OCI-M2 (cell line): ENCODE measurements around the gene TBCD.

Experiments used
- DNase-seq: peaks from one replicate; lab custom pipeline; 2025; ENCODE audit not compliant: unreplicated experiment; lab: John Stamatoyannopoulos, UW

TBCD gene

DNA sequence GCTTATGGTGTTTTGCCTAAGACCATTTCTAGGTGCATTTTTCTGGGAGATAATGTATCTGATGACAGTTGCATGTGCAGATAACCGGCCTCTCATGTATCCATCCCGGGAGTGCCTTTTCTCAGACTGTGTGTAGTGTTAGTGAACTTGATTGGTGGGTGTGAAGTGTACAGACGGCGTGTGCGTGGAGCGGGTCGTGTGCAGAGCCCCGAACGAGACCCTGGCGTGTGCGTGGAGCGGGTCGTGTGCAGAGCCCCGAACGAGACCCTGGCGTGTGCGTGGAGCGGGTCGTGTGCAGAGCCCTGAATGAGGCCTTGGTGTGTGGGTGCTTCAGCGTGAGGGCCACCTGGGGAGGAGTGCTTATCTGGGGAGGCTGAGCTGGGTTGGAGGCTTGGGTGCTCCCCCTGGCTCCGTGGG is 116.9 kb downstream of the TBCD start:
- DNase-seq, result no peak

GRCh38 chr17:82869536-82869935 is 117.7 kb downstream of the TBCD start:
- DNase-seq, result no peak

DNA sequence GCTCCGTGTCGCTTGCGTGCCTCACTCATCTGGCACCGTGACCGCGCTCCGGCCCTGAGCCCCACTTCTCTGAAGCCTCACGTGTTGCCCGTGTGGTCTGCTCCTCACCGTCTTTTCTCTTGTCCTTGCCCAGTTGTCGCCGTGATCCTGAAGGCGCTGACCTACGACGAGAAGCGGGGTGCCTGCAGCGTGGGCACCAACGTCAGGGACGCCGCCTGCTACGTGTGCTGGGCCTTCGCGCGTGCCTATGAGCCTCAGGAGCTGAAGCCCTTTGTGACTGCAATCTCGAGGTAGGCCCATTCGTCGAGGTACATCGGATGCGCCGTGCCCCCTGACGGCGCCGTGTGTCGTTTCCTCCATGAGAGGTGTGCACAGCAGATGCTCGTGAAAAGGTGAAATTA is 118.2 kb downstream of the TBCD start:
- no peak for DNase-seq

- DNase-seq, result no peak
Measured at GRCh38 chr17:82870541-82870940, 118.7 kb downstream of the TBCD start.

- no peak for DNase-seq
Measured at GRCh38 chr17:82871056-82871775, 119.4 kb downstream of the TBCD start.

GRCh38 chr17:82871776-82872561 is 120.1 kb downstream of the TBCD start:
- DNase-seq, result no peak

DNA sequence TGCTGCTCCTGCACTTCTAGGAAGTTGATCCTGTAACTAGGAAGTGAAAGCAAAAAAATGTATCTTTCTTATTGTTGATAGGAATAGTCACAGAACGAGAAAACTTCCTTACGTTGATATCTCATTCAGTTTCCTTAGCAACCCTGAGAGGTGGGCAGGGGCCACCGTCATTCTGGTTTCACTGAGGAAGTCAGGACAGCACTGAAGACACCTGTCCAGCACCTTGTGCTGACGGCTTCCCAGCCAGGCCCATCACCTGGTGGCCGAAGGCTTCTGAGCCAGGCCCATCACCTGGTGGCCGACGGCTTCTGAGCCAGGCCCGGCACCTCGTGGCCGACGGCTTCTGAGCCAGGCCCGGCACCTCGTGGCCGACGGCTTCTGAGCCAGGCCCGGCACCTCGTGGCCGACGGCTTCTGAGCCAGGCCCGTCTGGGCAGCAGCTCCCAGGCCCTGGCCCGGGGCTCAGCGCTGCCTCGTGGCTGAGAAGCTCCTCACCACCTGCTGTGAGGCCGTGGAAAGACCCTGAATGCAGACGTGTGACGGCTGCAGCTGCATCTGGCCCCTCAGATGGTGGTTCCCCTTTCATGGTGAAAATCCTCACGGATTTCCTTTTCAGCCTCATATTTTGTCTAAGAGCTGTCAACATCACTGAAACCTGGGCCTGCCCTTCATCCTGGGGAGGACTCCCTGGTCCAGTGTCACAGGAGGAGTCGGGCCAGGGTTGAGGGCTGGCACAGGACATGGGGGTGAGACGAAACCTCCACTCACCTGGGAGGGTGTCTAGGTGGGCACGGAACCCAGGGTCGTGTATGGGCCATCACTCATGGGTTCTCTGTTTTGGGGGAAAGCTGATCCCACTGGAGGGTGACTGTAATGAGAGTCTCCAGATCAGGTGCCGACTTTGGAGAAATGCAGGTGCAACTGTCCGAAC is 121.0 kb downstream of the TBCD start:
- DNase-seq, result no peak

DNA sequence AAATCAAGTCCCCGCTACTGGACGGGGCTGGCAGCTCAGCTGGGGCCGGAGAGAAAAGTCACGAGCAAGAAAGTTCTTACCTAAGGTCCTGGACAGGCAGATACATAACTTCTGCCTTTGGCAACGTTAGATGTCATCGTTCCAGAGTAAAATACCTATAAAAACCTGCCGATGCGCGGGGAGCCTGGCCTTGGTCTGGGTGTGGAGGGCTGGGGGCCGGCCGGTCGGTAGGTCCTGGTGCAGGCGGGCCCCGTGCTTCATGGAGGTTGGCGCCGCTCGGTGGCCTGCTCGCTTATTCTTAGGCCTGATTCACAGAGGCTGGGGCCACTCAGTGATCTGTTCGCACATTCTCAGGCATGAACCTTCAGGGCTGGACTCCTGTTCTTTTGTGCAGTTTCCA is 121.7 kb downstream of the TBCD start:
- no peak for DNase-seq

DNA sequence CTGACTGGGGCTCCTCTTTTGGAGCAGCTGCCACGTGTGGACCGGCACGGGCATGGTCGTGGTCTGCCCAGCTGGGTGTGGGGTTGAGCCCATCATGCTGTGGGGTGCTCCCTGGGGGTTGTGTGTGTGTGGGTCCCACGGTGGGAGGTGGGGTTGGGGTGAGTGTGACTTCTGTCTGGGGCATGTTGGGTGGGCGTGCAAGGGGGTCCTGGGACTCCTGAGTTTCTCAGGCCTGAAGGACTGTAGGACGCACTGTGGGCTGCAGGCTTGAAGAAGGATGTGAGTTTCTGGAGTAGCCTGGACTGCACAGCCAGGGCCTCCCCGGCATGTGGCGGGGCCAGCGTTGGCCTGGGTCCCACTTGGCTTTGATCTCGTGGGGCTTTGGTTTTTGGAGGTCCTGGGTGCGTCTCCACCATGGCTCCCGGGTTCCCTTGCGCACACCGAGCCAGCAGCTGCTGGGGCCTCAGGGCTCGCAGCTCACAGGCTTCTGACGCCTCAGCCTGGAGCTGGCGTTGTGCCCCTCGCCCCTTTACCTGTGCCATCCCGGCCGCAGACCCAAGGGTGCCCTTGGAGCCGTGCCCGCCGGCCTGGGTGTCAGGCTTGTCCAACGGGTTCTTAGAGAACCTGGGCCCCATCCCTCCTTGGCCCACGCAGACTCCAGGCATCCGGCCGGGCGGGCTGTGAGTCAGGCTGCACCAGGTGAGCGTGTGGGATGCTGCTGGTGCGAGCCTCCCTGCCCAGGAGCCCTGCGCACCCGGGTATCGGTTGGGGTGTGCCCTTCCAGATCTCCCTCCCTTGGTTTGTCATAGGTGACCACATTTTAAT is 122.4 kb downstream of the TBCD start:
- DNase-seq, result no peak

- DNase-seq, result no peak
Measured at GRCh38 chr17:82875407-82875856, 123.6 kb downstream of the TBCD start.

GRCh38 chr17:82876149-82876548 is 124.3 kb downstream of the TBCD start:
- no peak for DNase-seq

- no peak for DNase-seq
Measured at GRCh38 chr17:82876602-82877379, 124.9 kb downstream of the TBCD start.

- DNase-seq, result no peak
Measured at GRCh38 chr17:82878527-82878926, 126.7 kb downstream of the TBCD start.

DNA sequence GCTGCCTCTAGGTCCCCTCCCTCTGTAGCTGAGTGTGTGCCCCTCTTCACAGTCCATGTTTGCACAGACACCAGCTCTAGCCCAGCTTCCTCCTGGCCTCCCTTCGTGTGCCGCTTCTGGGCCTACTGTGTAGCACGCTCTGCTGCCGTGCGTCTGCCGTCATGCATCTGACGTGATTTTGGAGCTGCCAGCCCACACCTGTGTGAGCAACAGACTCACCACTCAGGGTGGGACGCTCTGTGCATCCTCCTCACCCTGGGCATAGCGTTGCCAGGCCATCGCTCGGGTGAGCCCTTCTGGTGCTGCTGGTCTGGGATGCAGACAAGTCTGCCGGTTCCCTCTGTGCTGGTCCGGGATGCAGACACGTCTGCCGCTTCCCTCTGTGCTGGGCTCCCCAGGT is 127.4 kb downstream of the TBCD start:
- no peak for DNase-seq

DNA sequence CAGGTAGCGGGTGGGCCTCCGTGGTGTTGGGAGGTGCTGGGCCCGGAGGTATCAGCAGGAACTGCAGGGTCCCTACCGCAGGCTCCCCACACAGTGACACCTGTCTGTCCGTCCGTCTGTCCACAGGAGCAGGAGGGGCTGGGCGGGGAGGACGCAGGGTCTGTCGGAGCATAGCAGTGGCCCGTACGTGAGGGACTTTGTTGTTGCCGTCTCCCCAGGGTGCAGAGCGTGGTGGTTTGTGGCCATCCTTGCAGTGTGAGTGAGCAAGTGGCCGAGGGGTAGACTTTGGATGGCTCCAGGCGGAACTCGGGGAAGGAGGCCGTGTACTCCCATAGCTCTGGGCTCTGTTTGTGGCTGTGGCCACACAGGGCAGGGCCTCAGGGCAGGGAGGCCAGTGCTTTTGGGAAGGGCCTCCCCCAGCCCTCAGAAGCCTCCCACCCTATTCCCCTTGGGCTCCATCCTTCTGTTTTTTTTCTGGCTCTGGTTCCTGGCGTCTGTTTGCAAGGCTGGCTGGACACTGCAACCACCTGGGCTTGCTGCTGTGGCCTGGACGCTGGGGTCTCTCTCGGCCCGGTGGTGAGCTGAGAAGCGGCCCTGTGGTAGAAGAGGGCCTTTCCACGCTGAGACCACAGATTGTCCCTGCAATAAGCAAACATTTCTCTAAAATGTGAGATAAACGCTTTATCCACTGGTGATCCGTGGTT is 128.9 kb downstream of the TBCD start:
- DNase-seq, result no peak

DNA sequence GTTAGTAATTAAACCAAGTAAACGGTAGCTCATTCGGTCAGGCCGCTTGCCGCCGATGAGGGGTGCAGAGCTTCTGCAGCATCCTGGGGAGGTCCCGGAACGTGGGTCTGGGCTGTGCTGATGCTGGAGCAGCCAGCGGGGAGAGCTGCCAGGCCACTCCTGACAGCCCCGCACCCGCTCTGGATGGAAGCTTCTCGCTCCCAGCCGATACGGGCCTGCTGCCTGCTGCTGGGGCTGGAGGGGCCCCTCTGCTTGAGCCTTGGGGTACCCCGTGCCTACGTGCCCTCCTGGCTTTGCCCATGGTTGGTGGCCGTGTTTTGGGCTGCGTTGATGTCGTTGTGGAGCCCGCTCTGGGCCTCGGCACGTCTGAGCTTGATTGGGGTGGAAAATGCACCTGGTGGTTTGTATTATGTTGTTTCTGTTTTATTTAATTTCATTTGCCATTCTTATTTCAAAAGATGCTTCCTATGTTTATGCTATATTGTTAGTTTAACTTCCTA is 129.5 kb downstream of the TBCD start:
- DNase-seq, result no peak

GRCh38 chr17:82881900-82882714 is 130.2 kb downstream of the TBCD start:
- no peak for DNase-seq
